ENCODE results near the gene C4BPB.

The C4BPB gene

GRCh38 chr1:207102146-207102545, 13.5 kb downstream of the C4BPB start:
- no peak overlapping the region for H3K9ac ChIP-seq (ENCODE audit: low read depth in 1 of 2, low read length in 2 of 2)
- H3K27ac ChIP-seq (ENCODE audit: low read depth in 2 of 2, low read length in 2 of 2): no peak overlapping the region

DNA sequence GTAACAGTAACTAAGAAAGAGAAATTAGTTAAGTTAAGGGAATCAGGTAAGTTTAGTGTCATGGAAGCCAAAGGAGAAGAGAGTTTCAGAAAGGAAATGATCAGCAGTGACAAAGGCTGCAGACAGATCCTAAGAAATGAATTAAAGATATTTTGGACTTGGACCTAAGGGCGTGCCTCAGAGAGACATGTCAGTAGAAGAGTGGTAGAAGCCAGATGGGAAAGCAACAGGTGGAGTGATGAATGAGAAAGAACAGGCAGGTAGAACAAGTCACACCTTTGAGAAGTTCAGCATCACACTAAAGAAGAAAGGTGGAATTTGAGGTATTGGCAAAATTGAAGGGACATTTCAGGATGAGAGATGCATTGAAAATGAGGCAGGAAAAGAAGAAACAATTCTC, 14.0 kb downstream of the C4BPB start:
- H3K27me3 ChIP-seq (ENCODE audit: control insufficient read depth in 2 of 2, insufficient read depth in 2 of 2, low read length in 2 of 2): no peaks in the 10 kb centered on the region
- no peak overlapping the region for H3K4me3 ChIP-seq (ENCODE audit: low read length in 2 of 2)
- H3K36me3 ChIP-seq (ENCODE audit: control insufficient read depth in 2 of 2, insufficient read depth in 2 of 2, low read length in 2 of 2): no peaks in the 10 kb centered on the region
- no peaks in the 10 kb centered on the region for H3K4me1 ChIP-seq (ENCODE audit: control insufficient read depth in 2 of 2, insufficient read depth in 2 of 2, low read length in 2 of 2)
- no peak overlapping the region for H3K9ac ChIP-seq (ENCODE audit: low read depth in 1 of 2, low read length in 2 of 2)
- H3K9me3 ChIP-seq (ENCODE audit: control insufficient read depth in 2 of 2, low read length in 2 of 2): no peaks in the 10 kb centered on the region
- no peak overlapping the region for H3K27ac ChIP-seq (ENCODE audit: low read depth in 2 of 2, low read length in 2 of 2)

More at GRCh38 chr1:207102146-207102545, 13.5 kb downstream of the C4BPB start:
- Histone ChIP-seq H3K27me3 (ENCODE audit: control insufficient read depth in 2 of 2, insufficient read depth in 2 of 2, low read length in 2 of 2) (no peaks in the 10 kb centered on the region), H3K4me1 (ENCODE audit: control insufficient read depth in 2 of 2, insufficient read depth in 2 of 2, low read length in 2 of 2) (no peaks in the 10 kb centered on the region), H3K9me3 (ENCODE audit: control insufficient read depth in 2 of 2, low read length in 2 of 2) (no peaks in the 10 kb centered on the region), H3K36me3 (ENCODE audit: control insufficient read depth in 2 of 2, insufficient read depth in 2 of 2, low read length in 2 of 2) (no peaks in the 10 kb centered on the region), H3K4me3 (ENCODE audit: low read length in 2 of 2) (no peak overlapping the region)

DNA sequence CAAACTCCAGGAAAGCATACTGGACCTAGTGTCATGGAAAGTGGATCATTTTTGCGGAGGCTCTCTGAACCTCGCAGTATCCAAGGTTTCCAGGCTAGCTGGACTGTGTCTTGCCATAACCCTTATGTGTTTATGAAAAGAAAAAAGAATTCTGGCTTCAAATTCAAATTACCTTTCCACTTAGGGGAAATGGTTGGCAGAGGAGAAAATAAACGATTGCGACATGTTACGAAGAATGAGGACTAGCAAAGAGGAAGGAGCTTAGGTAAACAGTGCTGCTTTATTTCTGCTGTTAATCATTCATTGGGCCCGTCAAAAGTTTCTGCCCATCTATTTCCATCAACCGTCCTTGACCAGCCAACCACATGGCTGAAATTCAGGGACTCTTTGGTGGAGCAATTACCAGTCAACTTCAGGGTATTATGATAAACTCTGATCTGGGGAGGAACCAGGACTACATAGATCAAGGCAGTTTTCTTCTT, 15.3 kb downstream of the C4BPB start, which contains the start of gene C4BPA:
Gene C4BPA, plus strand, starts transcription at position 342 of the 482 bp plus-strand sequence. CDS start 8,793 bp downstream, outside the sequence.
- Histone ChIP-seq H3K27ac (ENCODE audit: low read depth in 2 of 2, low read length in 2 of 2) (no peak within 1 kb of the TSS), H3K9ac (ENCODE audit: low read depth in 1 of 2, low read length in 2 of 2) (no peak within 1 kb of the TSS), H3K4me3 (ENCODE audit: low read length in 2 of 2) (no peak within 1 kb of the TSS)

DNA sequence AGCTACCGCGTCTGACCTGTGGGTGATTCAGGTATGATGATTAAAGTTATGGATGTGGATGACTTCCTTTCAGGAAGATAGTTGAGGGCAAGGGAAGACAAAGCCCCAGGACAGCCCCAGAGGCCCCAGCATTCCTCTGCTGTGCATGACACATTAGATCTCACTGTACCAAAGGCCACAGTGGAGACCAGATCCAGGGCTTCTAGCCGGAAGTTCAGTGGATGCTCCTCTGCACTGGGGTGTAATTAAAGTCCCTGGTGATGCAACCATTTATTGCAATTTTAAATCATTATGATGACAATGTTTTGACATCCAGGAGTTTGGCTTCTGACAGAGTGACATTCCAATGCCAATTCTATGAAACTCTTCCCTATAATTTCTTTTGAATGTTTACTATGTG, 20.3 kb downstream of the C4BPB start:
- Histone ChIP-seq H3K9me3 (ENCODE audit: control insufficient read depth in 2 of 2, low read length in 2 of 2) (no peaks in the 10 kb centered on the region), H3K4me3 (ENCODE audit: low read length in 2 of 2) (no peak overlapping the region), H3K4me1 (ENCODE audit: control insufficient read depth in 2 of 2, insufficient read depth in 2 of 2, low read length in 2 of 2) (no peaks in the 10 kb centered on the region), H3K36me3 (ENCODE audit: control insufficient read depth in 2 of 2, insufficient read depth in 2 of 2, low read length in 2 of 2) (no peaks in the 10 kb centered on the region), H3K27me3 (ENCODE audit: control insufficient read depth in 2 of 2, insufficient read depth in 2 of 2, low read length in 2 of 2) (no peaks in the 10 kb centered on the region), H3K27ac (ENCODE audit: low read depth in 2 of 2, low read length in 2 of 2) (no peak overlapping the region), H3K9ac (ENCODE audit: low read depth in 1 of 2, low read length in 2 of 2) (no peak overlapping the region)

More for the DNA sequence above, 15.3 kb downstream of the C4BPB start, which contains the start of gene C4BPA:
- no peaks in the 10 kb centered on the region for H3K9me3 ChIP-seq (ENCODE audit: control insufficient read depth in 2 of 2, low read length in 2 of 2)
- H3K27me3 ChIP-seq (ENCODE audit: control insufficient read depth in 2 of 2, insufficient read depth in 2 of 2, low read length in 2 of 2): no peaks in the 10 kb centered on the region
- H3K36me3 ChIP-seq (ENCODE audit: control insufficient read depth in 2 of 2, insufficient read depth in 2 of 2, low read length in 2 of 2): no peaks in the 10 kb centered on the region
- H3K4me1 ChIP-seq (ENCODE audit: control insufficient read depth in 2 of 2, insufficient read depth in 2 of 2, low read length in 2 of 2): no peaks in the 10 kb centered on the region

- no peak overlapping the region for H3K9ac ChIP-seq (ENCODE audit: low read depth in 1 of 2, low read length in 2 of 2)
- no peaks in the 10 kb centered on the region for H3K36me3 ChIP-seq (ENCODE audit: control insufficient read depth in 2 of 2, insufficient read depth in 2 of 2, low read length in 2 of 2)
- H3K4me1 ChIP-seq (ENCODE audit: control insufficient read depth in 2 of 2, insufficient read depth in 2 of 2, low read length in 2 of 2): no peaks in the 10 kb centered on the region
- no peak overlapping the region for H3K4me3 ChIP-seq (ENCODE audit: low read length in 2 of 2)
- H3K9me3 ChIP-seq (ENCODE audit: control insufficient read depth in 2 of 2, low read length in 2 of 2): no peaks in the 10 kb centered on the region
- H3K27me3 ChIP-seq (ENCODE audit: control insufficient read depth in 2 of 2, insufficient read depth in 2 of 2, low read length in 2 of 2): no peaks in the 10 kb centered on the region
- no peak overlapping the region for H3K27ac ChIP-seq (ENCODE audit: low read depth in 2 of 2, low read length in 2 of 2)
These were observed 24.1 kb downstream of the C4BPB start for GRCh38 chr1:207112616-207113296.

GRCh38 chr1:207115269-207115668, 26.6 kb downstream of the C4BPB start:
- Histone ChIP-seq H3K36me3 (ENCODE audit: control insufficient read depth in 2 of 2, insufficient read depth in 2 of 2, low read length in 2 of 2) (no peaks in the 10 kb centered on the region), H3K4me3 (ENCODE audit: low read length in 2 of 2) (no peak overlapping the region), H3K4me1 (ENCODE audit: control insufficient read depth in 2 of 2, insufficient read depth in 2 of 2, low read length in 2 of 2) (no peaks in the 10 kb centered on the region), H3K27ac (ENCODE audit: low read depth in 2 of 2, low read length in 2 of 2) (no peak overlapping the region), H3K27me3 (ENCODE audit: control insufficient read depth in 2 of 2, insufficient read depth in 2 of 2, low read length in 2 of 2) (no peaks in the 10 kb centered on the region), H3K9ac (ENCODE audit: low read depth in 1 of 2, low read length in 2 of 2) (no peak overlapping the region), H3K9me3 (ENCODE audit: control insufficient read depth in 2 of 2, low read length in 2 of 2) (no peaks in the 10 kb centered on the region)

DNA sequence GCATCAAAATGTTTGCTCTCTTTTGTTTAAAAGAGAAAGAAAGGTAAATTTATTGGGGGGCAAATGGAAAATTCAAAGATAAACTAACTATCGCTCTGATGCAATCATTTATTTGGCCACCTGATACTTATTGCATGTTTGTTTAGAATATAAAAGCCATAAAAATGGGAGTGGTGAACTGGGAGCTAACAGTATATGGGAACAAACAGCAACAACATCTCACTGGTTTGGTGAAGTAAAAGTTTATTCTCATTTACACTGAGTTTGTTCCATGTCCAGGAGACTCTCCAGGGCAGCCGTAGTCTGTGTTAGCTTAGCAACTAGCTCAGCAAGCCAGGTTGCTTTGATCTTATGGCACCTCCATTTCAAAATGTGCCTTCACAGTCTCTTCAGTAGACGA, 35.7 kb downstream of the C4BPB start:
- Histone ChIP-seq H3K27ac (ENCODE audit: low read depth in 2 of 2, low read length in 2 of 2) (no peak overlapping the region), H3K4me1 (ENCODE audit: control insufficient read depth in 2 of 2, insufficient read depth in 2 of 2, low read length in 2 of 2) (no peaks in the 10 kb centered on the region)

GRCh38 chr1:207128336-207128921, 39.8 kb downstream of the C4BPB start:
- Histone ChIP-seq H3K36me3 (ENCODE audit: control insufficient read depth in 2 of 2, insufficient read depth in 2 of 2, low read length in 2 of 2) (no peaks in the 10 kb centered on the region), H3K27ac (ENCODE audit: low read depth in 2 of 2, low read length in 2 of 2) (no peak overlapping the region), H3K27me3 (ENCODE audit: control insufficient read depth in 2 of 2, insufficient read depth in 2 of 2, low read length in 2 of 2) (no peaks in the 10 kb centered on the region), H3K4me1 (ENCODE audit: control insufficient read depth in 2 of 2, insufficient read depth in 2 of 2, low read length in 2 of 2) (no peaks in the 10 kb centered on the region), H3K9me3 (ENCODE audit: control insufficient read depth in 2 of 2, low read length in 2 of 2) (peaks cover 4 to 5% of the 10 kb centered on the region in 2 donors), H3K9ac (ENCODE audit: low read depth in 1 of 2, low read length in 2 of 2) (no peak overlapping the region), H3K4me3 (ENCODE audit: low read length in 2 of 2) (no peak overlapping the region)

More for the DNA sequence above, 35.7 kb downstream of the C4BPB start:
- H3K9me3 ChIP-seq (ENCODE audit: control insufficient read depth in 2 of 2, low read length in 2 of 2): peaks cover 2 to 4% of the 10 kb centered on the region in 2 donors
- no peaks in the 10 kb centered on the region for H3K27me3 ChIP-seq (ENCODE audit: control insufficient read depth in 2 of 2, insufficient read depth in 2 of 2, low read length in 2 of 2)
- H3K9ac ChIP-seq (ENCODE audit: low read depth in 1 of 2, low read length in 2 of 2): no peak overlapping the region
- H3K36me3 ChIP-seq (ENCODE audit: control insufficient read depth in 2 of 2, insufficient read depth in 2 of 2, low read length in 2 of 2): no peaks in the 10 kb centered on the region
- H3K4me3 ChIP-seq (ENCODE audit: low read length in 2 of 2): no peak overlapping the region

- Histone ChIP-seq H3K9ac (ENCODE audit: low read depth in 1 of 2, low read length in 2 of 2) (no peak overlapping the region), H3K4me1 (ENCODE audit: control insufficient read depth in 2 of 2, insufficient read depth in 2 of 2, low read length in 2 of 2) (no peaks in the 10 kb centered on the region), H3K36me3 (ENCODE audit: control insufficient read depth in 2 of 2, insufficient read depth in 2 of 2, low read length in 2 of 2) (no peaks in the 10 kb centered on the region), H3K27ac (ENCODE audit: low read depth in 2 of 2, low read length in 2 of 2) (no peak overlapping the region), H3K4me3 (ENCODE audit: low read length in 2 of 2) (no peak overlapping the region), H3K27me3 (ENCODE audit: control insufficient read depth in 2 of 2, insufficient read depth in 2 of 2, low read length in 2 of 2) (no peaks in the 10 kb centered on the region), H3K9me3 (ENCODE audit: control insufficient read depth in 2 of 2, low read length in 2 of 2) (peaks cover 4 to 5% of the 10 kb centered on the region in 2 donors)
These were observed 40.4 kb downstream of the C4BPB start for GRCh38 chr1:207129053-207129452.

GRCh38 chr1:207130252-207131036, 41.8 kb downstream of the C4BPB start:
- no peak overlapping the region for H3K27ac ChIP-seq (ENCODE audit: low read depth in 2 of 2, low read length in 2 of 2)
- peaks cover 4 to 5% of the 10 kb centered on the region in 2 donors for H3K9me3 ChIP-seq (ENCODE audit: control insufficient read depth in 2 of 2, low read length in 2 of 2)
- H3K36me3 ChIP-seq (ENCODE audit: control insufficient read depth in 2 of 2, insufficient read depth in 2 of 2, low read length in 2 of 2): no peaks in the 10 kb centered on the region
- no peak overlapping the region for H3K9ac ChIP-seq (ENCODE audit: low read depth in 1 of 2, low read length in 2 of 2)
- H3K4me3 ChIP-seq (ENCODE audit: low read length in 2 of 2): no peak overlapping the region
- H3K4me1 ChIP-seq (ENCODE audit: control insufficient read depth in 2 of 2, insufficient read depth in 2 of 2, low read length in 2 of 2): no peaks in the 10 kb centered on the region
- H3K27me3 ChIP-seq (ENCODE audit: control insufficient read depth in 2 of 2, insufficient read depth in 2 of 2, low read length in 2 of 2): no peaks in the 10 kb centered on the region

Measured in mucosa of rectum (tissue), 2 donors.